HTR-8/SVneo (cell line): ENCODE measurements around the gene FGD6.
A peak's percentile ranks its signal among the peaks of the same experiment; 100 is the strongest.
"Not testable (repeated sequence)": the region's sequence is repeated elsewhere in the genome, so short reads cannot be mapped to it uniquely, and the experiment has no call there.

Experiments
- DNase-seq: peaks from one replicate; pipeline ENCODE4 v3.0.0; 2011; ENCODE audit warnings: low spot score, mixed read lengths; ENCODE audit not compliant: insufficient read length
- FAIRE-seq: peaks from 2 replicates; lab custom pipeline; 2011; peaks lifted over from hg19 to GRCh38; lab: Jason Lieb, UNC

The FGD6 gene

DNA sequence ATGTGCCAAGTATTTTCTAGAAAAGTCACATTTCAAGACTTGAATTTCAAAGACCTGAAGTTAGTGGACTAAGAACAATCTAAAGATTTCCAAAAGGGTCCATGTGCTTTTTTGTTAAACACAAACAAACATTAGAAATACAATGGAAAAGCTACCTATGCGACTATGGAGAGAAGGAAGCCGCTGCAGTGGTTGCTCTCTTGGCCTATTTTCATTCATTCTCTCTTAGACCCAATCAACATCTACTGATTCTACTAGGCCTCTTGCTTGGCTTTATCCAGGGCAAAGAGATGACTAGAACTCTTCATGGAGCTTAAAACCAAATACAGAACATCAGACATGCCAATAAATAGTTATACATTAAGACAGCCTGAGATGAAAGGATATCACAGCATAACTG is 9.9 kb downstream of the FGD6 start:
- DNase-seq, result no peak
- no peak for FAIRE-seq

DNA sequence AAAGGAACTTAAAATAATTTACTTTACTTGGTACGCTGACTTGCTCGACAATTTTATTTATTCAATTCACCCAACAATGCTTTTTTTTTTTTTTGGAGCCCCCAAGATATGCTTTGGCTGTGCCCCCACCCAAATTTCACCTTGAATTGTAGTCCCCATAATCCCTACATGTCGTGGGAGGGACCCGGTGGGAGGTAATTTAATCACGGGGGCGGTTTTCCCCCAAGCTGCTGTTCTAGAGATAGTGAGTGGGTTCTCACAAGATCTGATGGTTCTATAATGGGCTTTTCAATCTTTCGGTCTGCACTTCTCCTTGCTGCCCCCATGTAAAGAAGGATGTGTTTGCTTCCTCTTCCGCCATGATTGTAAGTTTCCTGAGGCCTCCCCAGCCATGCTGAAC is 10.4 kb downstream of the FGD6 start:
- DNase-seq, result no peak

GRCh38 chr12:95205685-95206084 is 11.6 kb downstream of the FGD6 start:
- no peak for DNase-seq
- FAIRE-seq, result no peak

More for the DNA sequence above, 10.4 kb downstream of the FGD6 start:
- FAIRE-seq, result no peak

- DNase-seq (no peak), FAIRE-seq (no peak)
Observed at GRCh38 chr12:95205016-95205624, 12.1 kb downstream of the FGD6 start.

- FAIRE-seq (peak; percentile 42), DNase-seq (peak; percentile 67)
Observed at GRCh38 chr12:95204141-95204866, 13.0 kb downstream of the FGD6 start.

DNA sequence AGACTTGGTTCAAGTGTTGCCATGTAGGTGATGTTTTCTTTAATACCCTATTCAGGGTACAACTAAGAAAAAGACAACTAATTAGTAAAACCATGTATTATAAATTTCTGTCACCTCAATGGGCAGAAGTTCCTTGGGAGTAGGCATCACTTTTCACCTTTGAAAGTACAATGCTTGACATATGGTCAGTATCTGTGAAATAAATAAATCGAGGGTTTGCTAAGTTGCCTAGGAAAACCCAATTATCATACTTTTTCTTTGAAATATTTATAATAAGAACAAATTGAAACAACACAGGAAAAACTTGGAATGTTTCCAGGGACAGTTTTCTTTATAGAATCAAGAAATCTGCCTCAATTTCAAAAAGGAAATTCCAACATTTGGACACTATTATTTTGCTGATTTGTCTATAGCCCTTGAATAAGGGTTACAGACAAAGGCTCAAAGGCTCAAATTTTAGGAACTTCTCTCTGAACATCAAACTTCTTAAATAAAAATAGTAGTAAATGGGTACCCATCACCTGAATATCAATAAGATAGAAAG is 13.7 kb downstream of the FGD6 start:
- DNase-seq (no peak), FAIRE-seq (no peak)

DNA sequence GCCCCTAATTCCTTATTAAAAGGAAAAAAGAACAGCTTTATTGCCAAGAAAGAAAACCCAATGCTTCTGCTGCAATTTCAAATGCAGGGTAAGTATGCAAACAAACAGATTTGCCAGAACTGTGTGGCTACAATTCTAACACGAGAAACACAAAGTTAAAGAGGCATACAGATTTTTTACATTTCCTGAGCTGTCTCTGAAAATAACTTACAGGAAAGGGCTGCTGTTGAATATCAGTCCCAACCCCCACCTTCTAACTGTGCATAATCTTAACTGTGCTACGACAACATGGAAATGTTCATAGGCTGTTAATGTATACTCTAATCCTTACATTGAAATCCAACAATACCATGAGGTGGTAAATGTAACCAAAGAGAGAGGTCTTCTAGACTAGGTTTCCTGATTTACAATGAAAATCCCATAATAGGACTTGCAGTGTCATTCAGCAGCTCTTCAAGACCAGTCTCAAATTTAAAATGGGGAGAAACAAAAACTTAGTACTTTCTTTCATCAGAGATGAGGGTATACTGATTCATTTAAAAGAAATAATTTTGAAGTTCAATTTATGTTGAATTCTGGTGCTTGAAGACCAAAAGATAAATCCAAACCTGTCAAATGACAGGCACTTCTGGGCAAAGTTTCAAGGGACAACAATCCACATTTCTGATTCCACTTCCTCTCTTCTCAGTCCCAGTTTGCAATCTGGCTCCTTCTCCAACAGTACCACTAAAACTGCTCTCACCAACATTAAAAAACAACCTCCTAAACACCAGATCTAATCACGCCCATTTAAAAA is 14.4 kb downstream of the FGD6 start:
- no peak for FAIRE-seq
- no peak for DNase-seq

GRCh38 chr12:95201056-95201670 is 16.1 kb downstream of the FGD6 start:
- no peak for DNase-seq
- FAIRE-seq, result no peak

- no peak for FAIRE-seq
Observed at GRCh38 chr12:95200128-95200894, 17.0 kb downstream of the FGD6 start.

GRCh38 chr12:95198914-95199313 is 18.4 kb downstream of the FGD6 start:
- FAIRE-seq, result no peak
- no peak for DNase-seq

More at GRCh38 chr12:95200128-95200894, 17.0 kb downstream of the FGD6 start:
- DNase-seq, result no peak

DNA sequence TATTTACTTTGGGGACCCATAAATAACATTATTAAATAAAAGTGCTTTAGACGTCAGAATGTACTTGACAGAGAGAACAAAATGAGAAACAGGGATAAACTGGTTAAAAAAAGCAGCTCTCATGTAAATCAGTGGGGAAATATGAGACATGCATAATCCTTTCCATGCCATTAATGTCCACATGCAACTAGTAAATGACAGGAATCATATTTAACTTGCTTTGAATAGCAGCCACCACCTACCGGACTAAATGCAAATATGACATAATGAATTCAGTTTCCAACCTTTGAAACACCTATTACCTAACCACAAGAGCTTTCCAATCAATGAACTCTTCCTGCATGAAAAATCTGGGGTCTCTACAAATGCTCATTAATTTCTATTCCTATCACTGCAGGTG is 19.6 kb downstream of the FGD6 start:
- DNase-seq, result no peak
- FAIRE-seq, result no peak

DNA sequence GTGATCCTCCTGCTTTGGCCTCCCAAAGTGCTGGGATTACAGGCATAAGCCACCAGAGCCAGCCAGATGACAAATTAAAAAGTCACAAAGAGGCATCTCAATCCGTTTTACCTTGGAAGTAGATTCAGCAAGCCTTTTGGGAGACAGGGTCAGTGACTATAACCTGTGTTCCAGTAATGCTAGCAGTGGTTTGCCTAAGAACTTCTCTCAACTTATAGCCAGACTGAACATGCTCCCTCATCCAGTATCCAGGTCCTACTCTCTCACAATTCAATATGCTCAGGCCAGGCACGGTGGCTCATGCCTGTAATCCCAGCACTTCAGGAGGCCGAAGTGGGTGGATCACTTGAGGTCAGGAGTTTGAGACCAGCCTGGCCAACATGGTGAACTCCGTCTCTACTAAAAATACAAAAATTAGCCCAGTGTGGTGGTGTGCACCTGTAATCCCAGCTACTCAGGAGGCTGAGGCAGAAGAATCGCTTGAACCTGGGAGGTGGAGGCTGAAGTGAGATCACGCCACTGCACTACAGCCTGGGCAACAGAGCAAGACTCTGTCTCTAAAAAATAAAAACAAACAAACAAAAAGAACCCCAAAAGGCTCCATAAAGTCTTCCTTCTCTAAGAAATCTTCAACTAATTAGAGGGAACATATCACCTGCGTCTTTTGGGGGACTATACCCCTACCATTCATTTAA is 20.2 kb downstream of the FGD6 start:
- DNase-seq, FAIRE-seq: not testable (repeated sequence)

DNA sequence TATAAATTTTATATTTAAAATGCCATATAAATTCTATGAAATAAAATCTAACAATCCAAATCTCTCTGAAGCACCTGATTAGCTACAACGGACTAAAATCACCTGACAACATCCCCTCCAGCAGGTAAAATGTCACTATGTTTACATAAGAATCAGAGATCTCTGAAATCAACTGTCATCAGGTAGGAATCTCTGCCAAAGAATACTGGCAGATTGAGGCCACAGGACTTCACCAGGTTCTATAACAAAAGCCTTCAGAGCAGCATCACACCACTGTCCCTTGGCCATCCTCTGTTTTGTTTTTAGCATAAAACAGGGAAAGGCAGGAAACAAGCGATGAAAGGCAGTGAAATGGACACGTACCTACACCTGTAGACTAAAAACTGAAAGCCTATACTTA is 22.1 kb downstream of the FGD6 start:
- no peak for DNase-seq
- no peak for FAIRE-seq

DNA sequence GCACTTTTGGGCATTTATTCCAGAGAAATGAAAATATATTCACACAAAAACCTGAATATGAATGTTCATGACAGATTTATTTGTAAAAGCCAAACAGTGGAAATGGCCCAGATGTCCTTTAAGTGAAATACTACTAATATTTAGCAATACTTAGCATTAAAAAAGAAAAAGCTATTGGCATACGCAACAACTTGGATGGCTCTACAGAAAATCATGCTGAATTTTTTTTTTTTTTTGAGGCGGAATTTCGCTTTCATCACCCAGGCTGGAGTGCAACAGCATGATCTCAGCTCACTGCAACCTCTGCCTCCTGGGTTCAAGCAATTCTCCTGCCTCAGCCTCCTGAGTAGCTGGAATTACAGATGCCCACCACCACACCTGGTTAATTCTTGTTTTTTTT is 24.1 kb downstream of the FGD6 start:
- FAIRE-seq (no peak), DNase-seq (no peak)

- no peak for FAIRE-seq
- DNase-seq, result no peak
Observed at GRCh38 chr12:95192271-95192670, 25.0 kb downstream of the FGD6 start.

- no peak for FAIRE-seq
Observed at GRCh38 chr12:95191060-95191696, 26.1 kb downstream of the FGD6 start.

DNA sequence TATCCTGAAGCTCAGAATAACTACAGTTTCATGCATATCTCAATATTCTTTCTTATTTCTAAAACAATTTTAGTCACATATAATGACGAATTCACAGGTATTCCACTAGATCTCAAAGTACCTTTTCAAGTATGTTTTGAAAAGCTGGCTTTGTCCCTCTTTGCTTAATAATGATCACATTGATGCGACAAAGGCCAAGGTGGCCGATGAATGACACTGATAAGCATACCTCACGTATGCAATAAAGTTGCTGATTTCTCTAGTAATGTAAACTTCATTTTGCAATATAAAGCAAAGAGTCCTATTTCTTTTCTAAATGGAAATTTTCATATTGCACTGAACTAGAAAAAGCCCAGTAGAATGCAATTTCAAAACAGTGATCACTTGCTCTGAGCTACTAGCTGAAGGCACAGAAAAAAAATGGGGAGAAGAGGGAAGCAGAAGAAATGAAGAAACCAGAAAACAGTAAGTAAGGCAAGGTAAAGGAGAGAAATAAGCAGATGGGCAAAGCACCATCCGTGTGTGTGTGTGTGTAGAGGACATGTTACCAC is 29.3 kb downstream of the FGD6 start:
- no peak for FAIRE-seq
- no peak for DNase-seq

More at GRCh38 chr12:95191060-95191696, 26.1 kb downstream of the FGD6 start:
- DNase-seq, result no peak

- DNase-seq, result no peak
- no peak for FAIRE-seq
Observed at GRCh38 chr12:95185854-95186253, 31.4 kb downstream of the FGD6 start.
